Right ventricle myocardium superior (tissue), 1 donor: Measurements from ENCODE around the gene NVL. TPM values are rescaled to one million over a fixed set of nuclear protein-coding genes. Genes with fewer than 3 reads are reported as not detected.
"Not testable (repeated sequence)": the region's sequence is repeated elsewhere in the genome, so short reads cannot be mapped to it uniquely, and the experiment has no call there.

Source experiments
- ATAC-seq: fragments of 200-7000 bp; cut with Tn5 transposase; one replicate; pipeline ENCODE4 v1.9.1; 2020; ENCODE audit warnings: mild to moderate bottlenecking; ENCODE audit not compliant: poor library complexity
- DNase-seq: peaks from one replicate; pipeline ENCODE4 v3.0.0-alpha.2; 2020
- intact Hi-C: fragments of 100-400 bp; cut with DNase I; formaldehyde crosslinking; loops from one replicate; pipeline ENCODE4 v1.11.2; 2022
- total RNA-seq: library from RNA; stranded (reverse); fragmentation: NEBNext Ultra II Directional; extraction: Animal tissue kit (Norgen Biotek cat#: 25700); gene quantifications from one replicate; pipeline ENCODE4 v1.2.1, GENCODE V29; 2021
- donor health status: DM: no; HTN: yes; CAD: no; lungs with severe emphysema.

Gene NVL
- total RNA-seq, 1 donor from 2014 or later = 8.4 TPM

DNA sequence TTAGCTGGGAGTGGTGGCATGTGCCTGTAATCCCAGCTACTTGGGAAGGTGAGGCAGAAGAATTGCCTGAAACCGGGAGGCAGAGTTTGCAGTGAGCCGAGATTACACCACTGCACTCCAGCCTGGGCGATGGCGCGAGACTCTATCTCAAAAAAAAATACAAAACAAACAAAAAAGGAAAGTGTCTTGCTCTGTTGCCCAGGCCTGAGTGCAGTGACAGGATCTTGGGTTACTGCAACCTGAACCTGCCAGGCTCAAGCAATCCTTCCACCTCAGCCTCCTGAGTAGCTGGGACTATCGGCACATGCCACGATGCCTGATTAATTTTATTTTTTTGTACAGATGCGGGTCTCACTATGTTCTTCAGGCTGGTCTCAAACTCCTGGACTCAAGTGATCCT is 113.6 kb downstream of the NVL start:
- DNase-seq = no peak
- ATAC-seq = no peak
- intact Hi-C loops = no loop called here

DNA sequence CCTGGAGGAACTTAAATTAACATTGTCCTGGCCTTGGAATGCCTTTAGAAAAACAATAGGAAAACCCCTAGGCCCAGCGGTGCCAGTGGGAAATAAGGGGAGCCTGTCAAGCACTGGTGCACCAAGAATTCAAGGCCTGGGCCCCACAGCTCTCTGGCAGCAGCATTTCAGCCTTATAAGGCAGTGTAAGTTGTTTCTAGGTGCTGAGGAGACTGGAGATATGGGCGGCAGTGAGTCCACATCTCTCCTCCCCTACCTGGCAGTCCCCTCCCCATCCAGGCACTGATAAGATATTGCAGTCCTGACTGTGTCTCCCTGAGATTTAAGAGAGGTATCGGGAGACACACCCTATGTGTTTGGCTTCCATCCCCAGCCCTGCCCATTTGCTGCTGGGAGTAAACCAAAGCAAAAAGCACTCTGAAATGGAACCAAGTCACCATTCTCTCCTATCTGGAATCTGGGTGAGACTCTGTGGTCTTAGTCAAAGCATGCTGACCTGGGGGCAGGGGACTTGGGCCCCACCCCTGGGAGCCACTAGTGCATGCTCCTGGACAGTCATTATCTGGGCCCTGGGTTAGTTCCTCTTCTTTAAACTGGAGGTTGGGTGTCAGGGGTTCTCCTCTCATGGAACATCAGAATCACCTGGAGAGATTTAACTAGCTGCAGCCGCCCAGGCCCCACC is 116.4 kb downstream of the NVL start:
- ATAC-seq (no peak), DNase-seq (no peak)
- intact Hi-C loops = no loop called here

DNA sequence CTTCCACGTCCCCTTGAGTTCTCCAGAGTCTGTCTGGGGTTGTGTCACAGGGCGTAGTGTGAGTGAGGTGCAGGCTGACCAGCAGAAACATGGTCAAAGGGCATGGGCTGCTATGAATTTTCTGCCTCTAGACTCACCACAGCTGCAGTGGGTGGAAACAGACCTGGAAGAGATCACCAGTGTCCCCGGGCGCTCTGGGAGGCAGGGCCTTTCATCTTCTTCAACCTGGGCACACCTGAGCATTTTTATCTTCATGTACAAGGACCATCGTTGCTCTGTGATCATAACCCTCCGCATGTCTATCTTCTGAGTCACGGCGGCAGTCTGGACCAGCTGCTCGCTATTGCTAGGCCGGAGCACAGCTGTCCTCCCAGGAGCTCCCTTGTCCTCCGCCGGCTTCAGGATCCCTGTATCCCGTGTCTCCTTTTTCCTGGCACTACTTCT is 117.3 kb downstream of the NVL start:
- no peak for DNase-seq
- intact Hi-C loops = no loop called here
- no peak for ATAC-seq

DNA sequence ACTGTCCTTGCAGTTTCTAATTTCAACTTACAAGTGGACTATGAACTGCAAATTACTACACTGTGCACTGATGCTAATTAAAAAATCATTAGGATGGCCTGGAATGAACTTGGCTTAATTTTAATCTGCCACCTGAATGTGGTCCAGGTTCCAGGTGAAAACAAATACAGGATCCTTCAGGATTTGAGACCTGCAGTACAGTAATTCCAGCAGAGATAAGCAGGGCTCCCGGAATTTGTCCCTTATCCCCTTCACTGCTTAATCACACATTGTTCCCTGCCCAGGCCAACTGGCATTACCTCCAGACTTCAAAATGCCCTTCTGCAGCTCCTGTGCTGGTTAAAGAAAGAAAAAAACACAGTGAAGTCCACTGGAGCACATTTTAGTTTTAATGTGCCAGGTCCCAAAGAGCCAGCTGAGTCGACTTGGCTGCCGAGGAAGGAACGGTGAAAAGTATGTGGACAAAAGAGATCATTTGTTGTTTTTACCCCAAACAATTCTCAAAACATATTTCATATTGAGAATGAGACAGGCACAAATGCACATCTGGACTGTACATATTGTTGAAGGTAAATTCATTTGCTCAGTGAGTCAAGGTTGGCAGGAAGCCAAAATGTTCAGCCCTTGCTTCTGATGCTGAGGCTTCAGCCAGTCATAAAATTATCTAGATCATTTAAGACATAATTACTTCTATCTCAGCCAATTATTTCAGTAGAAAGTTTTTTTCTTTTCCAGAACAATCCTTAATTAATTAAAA is 118.6 kb downstream of the NVL start:
- DNase-seq = no peak
- peak; percentile 84 for ATAC-seq
- intact Hi-C loops = no loop called here

DNA sequence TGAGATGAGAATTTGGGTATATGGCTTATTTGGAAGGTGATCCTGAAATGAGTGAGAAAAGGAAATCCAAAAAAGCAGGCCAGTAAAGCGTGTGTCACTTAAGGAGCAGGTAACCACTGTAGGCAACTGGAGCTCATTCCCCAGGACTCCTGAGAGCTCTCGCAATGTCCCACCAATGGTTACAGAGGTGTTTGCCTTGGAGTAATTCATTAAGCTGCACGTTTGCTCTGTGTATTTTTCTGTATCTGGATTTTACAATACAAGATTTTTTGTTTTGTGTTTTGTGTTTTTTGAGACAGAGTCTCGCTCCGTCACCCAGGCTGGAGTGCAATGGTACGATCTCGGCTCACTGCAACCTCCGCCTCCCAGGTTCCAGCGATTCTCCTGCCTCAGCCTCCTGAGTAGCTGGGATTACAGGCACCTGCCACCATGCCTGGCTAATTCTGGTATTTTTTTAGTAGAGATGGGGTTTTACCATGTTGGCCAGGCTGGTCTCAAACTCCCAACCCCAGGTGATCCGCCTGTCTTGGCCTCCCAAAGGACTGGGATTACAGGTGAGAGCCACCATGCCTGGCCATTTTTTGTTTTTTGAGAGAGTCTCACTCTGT is 123.9 kb downstream of the NVL start:
- DNase-seq, intact Hi-C loops, ATAC-seq: not testable (repeated sequence)

DNA sequence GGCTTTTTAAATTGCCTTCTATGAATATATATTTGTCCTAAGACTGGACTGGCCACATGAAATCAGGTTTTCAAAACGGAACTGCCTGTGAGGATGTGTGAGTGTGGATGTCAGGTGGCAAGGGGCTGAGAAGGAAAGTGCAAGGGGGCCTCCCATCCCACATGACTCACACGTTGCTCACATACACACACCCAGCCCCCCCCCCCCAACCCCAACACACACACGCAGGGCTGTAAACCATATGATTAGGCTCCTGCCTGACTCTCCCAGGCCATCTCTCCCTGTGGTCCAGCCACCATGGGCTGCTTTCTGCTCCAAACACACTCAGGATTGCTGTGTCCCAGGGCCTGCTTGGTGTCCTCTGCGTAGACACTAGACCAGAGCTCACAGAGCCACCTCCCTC is 124.5 kb downstream of the NVL start:
- ATAC-seq = no peak
- intact Hi-C loops = no loop called here
- no peak for DNase-seq

DNA sequence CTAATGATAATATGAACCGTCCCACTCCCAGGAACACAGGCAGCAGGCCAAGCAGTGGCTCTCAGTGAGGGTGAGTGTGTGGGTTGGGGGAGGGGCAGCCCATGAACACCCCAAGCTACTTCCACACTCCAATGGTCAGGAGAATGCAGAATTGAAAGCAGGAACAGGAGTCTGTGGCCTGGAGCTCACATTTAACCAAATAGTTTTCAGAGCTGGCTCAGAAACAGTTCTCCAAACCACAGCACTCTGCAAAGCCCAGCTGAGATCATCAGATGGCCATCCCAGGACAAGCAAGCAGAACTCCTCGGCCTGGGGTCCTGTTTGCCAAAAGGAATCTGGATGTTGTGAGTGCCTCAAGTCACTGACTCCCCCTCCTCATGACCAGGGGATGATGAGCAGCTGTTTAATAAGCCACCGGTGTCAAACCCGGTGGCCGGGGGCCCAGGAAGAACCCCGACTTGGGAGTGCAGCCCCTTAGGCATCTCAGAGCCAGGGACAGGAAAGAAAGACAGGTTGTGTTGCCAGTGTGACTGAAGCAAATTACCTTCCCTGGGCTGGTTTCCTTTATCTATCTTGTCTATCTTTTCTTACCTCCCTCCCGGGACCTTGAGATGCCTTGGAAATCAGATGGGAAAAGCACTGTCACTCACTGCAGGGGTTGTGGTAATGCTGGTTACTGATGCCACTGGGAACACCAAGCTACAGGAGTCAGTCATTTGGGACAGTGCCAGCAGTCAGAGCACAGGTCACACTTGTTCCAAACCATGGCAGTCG is 126.5 kb downstream of the NVL start:
- DNase-seq = peak; percentile 65
- intact Hi-C loops = no loop called here
- ATAC-seq = peak; percentile 81

DNA sequence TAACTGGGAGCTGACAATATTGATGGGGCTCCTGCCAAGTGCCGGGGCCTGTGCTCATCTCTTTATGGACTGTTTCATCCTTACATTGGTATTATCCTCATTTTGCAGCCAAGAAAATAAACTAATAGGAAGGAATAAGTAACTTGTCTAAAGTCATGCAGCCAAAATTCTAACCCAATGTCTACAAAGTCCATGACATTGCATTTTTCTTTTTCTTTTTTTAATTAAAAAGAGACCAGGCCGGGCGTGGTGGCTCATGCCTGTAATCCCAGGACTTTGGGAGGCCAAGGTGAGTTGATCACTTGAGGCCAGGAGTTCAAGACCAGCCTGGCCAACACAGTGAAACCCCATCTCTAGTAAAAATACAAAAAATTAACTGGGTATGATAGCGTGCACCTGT is 128.1 kb downstream of the NVL start:
- DNase-seq (no peak), ATAC-seq (no peak)
- intact Hi-C loops = no loop called here

DNA sequence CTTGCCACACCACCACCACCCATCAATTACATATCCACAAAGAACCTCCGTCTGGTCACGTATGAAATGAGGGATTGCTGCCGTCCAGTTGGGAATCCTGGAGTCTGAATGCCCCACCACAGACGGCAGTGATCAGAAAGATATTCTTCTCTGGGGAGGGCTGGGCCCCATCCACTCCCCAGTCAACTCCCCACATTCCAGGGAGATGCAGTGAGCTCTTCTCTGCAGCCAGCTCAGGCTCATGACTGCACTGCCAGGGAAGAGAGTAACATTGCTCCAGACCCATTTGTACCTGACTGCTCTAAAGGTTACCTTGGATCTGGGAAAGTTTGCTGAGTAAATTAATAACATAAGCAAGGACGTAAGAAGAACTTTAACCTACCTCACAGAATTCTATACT is 128.6 kb downstream of the NVL start:
- no peak for ATAC-seq
- no peak for DNase-seq
- intact Hi-C loops = no loop called here

DNA sequence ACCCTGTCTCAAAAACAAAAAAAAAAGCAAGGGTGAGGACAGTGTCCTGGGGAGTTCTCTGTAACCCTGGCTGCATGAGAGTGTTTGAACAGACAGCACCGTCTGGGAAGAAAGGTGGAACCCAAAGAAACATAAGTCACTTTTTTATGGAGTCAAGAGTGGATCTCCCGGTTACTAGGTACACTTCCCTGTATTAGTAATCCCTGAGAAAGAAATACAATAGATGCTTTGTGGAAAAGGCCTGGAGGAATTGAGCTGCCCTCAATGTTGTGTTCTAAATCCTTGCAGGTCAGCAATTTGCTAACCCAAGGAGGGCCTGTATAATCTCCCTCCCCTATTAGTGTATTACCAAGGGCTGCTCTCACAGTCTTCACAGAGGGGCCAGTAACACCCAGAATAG is 130.3 kb downstream of the NVL start:
- DNase-seq (no peak), ATAC-seq (no peak)
- intact Hi-C loops = no loop called here

DNA sequence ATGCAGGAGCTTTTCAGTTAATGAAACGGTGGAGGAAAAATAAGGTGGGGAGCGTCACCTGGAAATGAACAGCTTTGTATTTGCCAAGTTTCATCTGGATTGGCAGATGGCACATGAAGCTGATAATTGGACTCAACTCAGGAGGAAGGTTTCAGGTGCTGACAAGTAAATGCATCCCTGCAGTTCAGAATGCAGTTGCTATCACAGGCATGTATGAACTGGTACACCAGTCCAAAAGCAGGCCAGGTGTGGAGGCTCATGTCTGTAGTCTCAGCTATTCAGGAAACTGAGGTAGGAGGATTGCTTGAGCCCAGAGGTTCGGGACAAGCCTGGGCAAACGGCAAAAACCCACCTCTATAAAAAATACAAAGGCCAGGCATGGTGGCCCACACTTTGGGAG is 131.4 kb downstream of the NVL start:
- intact Hi-C loops = no loop called here
- no peak for DNase-seq

DNA sequence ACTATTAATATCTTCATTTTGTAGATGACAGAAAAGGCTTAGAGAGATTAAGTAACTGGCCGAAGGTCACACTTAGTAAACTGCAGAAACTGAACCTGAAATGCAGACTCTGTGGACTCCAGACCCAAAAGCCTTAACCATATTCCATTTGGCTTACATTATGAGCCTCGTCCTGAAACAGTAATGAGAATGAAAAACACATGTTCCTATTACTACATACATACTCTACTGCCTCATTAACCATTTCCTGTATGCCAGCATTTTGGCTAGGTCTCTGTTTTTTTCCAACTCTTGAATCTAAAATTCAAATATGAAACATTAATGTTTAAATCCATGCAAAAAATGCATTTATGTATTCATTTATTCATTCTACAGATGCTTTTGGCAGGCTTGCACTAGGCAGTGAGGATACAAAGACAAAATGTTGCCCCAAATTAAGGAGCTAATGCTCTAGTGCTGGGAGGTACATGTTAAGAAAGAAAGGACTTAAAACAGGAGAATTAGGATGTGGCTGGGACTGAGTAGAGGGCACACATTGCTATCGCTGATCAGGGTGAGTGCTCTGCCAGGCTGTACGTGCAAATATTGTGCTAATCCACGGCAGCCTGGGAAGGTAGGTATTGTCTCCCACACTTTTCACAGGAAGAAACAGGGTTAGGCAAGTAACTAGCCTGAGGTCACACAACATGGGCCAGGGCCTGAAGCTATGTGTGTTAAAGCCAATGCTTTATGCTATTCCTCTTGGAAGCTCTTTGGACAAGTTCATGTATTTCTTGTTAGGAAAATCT is 133.0 kb downstream of the NVL start:
- DNase-seq (no peak), ATAC-seq (no peak)
- intact Hi-C loops = no loop called here

More for the DNA sequence above, 131.4 kb downstream of the NVL start:
- no peak for ATAC-seq

DNA sequence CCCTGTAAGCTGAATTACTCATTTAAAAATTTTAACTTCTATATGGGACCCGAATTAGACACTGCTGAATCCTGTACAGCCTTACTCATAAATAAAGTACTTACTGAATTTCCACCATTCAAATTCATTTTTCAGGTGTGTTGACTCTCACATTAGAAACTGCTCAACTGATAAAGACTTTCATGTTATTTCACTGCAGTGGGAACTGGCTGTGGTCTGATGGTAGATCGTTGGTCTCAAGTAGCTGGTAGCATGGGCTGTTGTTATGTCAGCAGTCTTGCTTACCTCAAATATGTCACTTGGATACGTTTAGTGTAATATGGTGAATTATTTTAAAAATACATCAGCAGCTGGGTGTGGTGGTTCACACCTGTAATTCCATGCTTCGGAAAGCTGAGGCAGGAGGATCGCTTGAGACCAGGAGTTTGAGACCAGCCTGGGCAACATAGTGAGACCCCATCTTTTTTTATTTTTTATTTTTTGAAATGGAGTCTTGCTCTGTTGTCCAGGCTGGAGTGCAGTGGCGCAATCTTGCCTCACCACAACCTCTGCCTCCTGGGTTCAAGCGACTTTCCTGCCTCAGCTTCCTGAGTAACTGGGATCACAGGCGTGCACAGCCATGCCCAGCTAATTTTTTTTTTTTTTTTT is 136.5 kb downstream of the NVL start:
- DNase-seq (no peak), ATAC-seq (no peak)
- intact Hi-C loops = no loop called here

DNA sequence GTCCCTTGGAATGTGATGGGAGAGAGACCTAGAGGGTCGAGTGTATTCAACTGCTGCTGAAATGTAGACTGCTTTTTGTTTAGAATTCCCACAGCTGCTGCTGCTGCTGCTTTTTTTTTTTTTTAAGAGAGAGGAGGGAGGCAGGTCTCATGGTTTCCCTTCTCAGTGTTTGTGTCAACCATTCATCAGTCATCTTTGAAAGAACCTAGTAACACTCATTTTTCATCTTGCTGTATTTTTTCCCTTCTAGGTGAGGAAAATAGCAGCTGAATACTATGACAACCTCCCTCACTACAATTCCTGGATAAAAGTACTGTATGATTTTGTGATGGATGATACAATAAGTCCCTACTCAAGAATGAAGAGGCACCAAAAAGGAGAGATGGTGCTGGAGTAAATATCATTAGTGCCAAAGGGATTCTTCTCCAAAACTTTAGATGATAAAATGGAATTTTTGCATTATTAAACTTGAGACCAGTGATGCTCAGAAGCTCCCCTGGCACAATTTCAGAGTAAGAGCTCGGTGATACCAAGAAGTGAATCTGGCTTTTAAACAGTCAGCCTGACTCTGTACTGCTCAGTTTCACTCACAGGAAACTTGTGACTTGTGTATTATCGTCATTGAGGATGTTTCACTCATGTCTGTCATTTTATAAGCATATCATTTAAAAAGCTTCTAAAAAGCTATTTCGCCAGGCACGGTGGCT is 137.7 kb downstream of the NVL start:
- intact Hi-C loops = no loop called here
- no peak for ATAC-seq
- no peak for DNase-seq

DNA sequence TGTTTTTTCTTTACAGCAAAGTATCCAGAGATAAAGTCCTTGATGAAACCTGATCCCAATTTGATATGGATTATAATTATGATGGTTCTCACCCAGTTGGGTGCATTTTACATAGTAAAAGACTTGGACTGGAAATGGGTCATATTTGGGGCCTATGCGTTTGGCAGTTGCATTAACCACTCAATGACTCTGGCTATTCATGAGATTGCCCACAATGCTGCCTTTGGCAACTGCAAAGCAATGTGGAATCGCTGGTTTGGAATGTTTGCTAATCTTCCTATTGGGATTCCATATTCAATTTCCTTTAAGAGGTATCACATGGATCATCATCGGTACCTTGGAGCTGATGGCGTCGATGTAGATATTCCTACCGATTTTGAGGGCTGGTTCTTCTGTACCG is 140.4 kb downstream of the NVL start:
- DNase-seq = no peak
- intact Hi-C loops = no loop called here
- no peak for ATAC-seq

DNA sequence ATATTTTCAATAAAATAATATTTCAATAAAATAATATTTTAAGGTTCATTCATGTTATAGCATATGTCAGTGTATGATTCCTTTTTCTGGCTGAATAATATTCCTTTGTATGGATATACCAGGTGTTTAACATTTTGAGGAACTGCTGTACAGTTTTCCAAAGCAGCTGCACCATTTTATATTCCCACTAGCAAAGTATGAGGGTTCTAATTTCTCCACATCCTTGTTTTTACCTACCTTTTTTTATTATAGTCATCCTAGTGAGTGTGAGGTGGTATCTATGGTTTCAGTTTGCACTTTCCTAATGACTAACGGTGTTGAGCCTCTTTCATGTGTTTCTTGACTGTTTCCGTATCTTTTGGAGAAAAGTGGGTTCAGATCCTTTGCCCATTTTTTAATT is 141.7 kb downstream of the NVL start:
- intact Hi-C loops = no loop called here
- no peak for DNase-seq
- ATAC-seq = no peak

DNA sequence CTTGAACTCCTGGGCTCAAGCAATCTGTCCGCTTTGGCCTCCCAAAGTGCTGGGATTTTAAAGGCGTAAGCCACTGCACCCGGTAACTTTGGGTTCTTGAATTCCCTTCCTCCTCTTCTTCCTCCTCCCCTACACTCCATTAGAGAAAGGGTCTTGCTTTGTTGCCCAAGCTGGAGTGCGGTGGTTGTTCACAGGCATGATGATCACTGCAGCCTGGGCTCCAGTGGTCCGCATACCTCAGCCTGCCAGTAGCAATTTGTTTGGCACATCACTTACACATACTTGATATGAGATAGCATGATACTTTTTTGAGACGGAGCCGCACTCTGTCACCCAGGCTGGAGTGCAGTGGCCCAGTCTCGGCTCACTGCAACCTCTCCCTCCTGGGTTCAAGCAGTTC is 144.8 kb downstream of the NVL start:
- intact Hi-C loops = no loop called here
- DNase-seq (no peak), ATAC-seq (peak; percentile 11)
